GM21786 (cell line): ENCODE results near the gene SPATS2L.

ENCODE experiments used
- ATAC-seq: cut with Tn5 transposase; IDR thresholded peaks from one replicate; pipeline ENCODE4 v1.9.1; 2021; ENCODE audit not compliant: unreplicated experiment

Gene SPATS2L

DNA sequence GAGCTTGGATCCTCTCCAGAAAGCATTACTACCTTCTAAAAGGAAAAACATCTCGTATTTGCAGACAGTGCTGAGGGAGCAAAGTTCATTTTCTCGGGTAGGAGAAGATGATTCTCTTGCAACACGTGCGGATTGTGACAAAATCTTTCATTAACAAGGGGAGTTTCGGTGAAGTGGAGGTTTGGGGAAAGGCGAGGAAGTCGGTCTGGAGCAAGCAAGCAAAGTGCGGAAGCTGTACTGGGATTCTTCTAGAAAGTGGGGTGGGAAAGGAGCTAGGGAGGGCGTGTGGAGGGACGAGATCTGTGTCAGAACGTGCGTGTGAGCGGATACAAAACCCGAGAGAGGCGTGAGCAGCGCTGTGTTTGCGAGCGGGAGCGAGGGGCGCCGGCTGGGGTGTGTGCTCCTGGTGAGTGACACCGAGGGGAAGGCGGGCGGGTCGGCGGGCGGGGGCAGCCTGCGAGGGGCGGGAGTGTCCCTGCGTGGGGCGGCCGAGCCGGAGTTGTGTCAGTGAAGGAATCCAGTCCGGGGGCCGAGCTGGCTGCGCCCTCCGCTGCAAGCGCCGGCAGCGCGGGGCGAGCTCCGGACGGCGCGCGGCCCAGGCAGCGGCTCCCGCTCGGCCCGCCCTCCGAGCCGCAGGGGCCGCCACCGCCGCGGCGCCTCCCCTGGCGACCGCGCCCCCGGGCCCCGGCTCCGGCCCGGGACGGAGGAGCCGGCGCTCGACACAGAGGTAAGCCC, at the start of gene SPATS2L:
Gene SPATS2L, plus strand, starts transcription at position 498 of the 735 bp plus-strand sequence. CDS start 82,552 bp downstream, outside the sequence.
- ATAC-seq, result peak; percentile 42

DNA sequence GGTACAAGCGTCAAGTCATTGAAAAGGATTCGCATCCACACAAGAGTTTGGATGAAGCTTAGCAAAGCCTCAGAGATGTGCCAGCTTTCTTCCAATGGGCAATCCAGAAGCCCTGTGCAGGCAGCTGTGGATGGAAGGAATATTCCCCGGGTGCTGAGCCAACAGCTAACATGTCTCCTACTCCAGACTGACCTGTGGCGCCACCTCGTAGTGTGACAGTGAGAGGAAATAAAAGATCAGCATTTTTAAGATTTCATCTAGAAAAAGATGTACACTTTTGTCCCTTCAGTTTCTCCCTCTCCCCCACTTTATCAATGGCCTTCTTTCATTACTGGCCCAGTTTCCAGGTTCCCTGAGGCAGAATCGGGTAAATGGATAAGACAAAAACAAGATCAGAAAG, 48.9 kb upstream of the SPATS2L start:
- ATAC-seq, result no peak

DNA sequence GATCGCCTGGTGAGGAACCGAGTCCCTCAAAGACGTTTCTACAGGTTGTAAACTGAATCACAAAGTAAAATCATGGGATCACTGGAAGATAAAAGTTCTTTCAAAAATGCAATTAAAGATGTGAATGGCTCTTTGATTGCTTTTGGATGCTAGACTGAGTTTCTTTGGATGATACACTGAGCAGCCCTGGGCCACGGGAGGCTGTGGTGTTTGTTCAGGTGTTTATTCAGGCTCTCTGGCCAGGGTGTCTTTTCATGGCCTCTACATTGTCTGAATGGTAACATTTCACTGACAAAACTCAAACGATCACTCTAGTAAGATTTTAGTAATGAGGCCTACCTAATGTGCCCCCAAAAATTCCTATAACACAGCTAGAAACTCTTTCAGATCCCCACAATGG, 48.4 kb upstream of the SPATS2L start:
- no peak for ATAC-seq

- ATAC-seq, result no peak
These were observed 47.5 kb upstream of the SPATS2L start for GRCh38 chr2:200258881-200259576.

DNA sequence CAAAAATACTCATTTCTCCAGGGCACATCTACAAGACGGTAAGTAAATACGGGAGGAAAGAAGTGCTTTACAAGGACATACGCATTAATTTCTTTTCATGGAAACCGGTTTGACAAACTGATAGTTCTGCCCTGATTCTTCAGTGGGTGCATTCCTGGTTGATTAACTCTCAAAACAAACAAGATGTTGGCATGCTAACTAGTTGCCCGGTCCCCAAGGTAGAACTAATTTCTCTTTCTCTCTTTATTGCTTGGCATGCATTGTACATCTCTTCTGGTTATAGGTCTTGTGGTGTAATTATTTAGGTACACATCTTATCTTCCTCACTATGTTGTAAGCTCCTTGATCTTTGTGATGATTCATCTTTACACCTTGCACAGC, 46.9 kb upstream of the SPATS2L start:
- ATAC-seq, result no peak

DNA sequence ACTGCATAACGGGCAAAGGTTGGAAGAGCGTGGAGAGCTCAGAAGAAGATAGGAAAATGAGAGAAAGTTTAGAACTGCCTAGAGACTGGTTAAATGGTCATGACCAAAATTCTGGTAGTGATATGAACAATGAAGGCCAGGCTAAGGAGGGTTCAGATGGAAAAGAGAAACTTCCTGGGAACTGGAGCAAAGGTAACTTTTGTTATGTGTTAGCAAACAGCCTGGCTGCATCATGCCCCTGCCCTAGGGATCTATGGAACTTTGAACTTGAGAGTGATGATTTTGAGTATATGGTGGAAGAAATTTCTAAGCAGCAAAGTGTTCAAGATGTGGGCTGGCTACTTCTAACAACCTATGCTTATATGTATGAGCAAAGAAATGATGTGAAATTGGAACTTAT, 44.4 kb upstream of the SPATS2L start:
- no peak for ATAC-seq

DNA sequence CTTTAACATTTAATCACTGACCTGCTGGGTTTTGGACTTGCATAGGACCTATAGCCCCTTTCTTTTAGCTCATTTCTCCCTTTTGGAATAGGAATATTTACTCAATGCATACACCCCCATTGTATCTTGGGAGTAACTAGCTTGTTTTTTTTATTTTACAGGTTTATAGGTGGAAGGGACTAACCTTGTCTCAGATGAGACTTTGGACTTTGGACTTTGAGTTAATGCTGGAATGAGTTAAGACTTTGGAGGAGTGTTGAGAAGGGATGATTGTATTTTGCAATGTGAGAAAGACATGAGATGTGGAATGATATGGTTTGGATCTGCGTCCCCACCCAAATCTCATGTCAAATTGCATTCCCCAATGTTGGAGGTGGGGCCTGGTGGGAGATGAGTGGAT, 43.2 kb upstream of the SPATS2L start:
- no peak for ATAC-seq

GRCh38 chr2:200264631-200265030, 41.9 kb upstream of the SPATS2L start:
- ATAC-seq, result no peak

DNA sequence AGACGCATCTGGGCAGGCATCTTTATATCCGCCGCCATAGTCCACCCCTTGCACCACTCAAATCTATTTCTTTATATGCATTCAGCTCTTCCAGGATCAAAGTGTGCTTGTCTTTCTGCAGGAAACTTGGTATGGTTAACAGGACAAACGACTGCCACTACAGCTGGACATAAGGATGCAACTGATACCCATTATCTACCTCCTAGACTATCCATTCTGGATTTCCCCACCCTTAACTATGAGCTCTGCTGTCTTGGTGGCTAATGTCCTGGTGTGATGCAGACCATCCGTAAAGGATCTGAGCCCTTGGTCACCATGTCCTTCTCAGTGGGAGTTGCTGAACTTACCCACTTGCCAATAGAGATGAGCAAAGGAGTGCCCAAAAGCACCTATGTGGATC, 40.1 kb upstream of the SPATS2L start:
- ATAC-seq, result no peak

DNA sequence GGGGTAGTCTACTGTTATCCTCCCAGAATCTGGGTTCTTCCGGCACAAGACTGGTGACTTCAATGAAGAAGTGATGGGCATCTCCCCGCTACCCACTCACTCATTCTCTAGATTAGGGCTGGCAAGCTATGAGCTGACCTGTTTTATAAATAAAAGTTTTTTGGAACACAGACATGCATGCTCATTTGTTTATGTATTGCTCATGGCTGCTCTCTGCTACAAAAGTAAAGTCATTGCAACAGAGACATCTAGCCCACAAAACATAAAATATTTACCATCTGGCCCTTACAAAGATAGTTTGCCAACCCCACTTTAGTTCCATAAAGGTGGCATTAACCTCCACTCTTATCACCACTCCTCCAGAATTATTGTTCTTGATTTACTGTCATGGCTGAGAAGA, 39.1 kb upstream of the SPATS2L start:
- ATAC-seq, result no peak

- no peak for ATAC-seq
These were observed 35.8 kb upstream of the SPATS2L start for GRCh38 chr2:200270732-200271131.

- ATAC-seq, result no peak
These were observed 34.2 kb upstream of the SPATS2L start for GRCh38 chr2:200272320-200272719.

GRCh38 chr2:200274116-200275075, 32.1 kb upstream of the SPATS2L start:
- ATAC-seq, result peak; percentile 45

- ATAC-seq, result no peak
These were observed 31.0 kb upstream of the SPATS2L start for GRCh38 chr2:200275295-200276013.

- no peak for ATAC-seq
These were observed 30.0 kb upstream of the SPATS2L start for GRCh38 chr2:200276472-200276871.

GRCh38 chr2:200278694-200279316, 27.7 kb upstream of the SPATS2L start:
- ATAC-seq, result no peak

DNA sequence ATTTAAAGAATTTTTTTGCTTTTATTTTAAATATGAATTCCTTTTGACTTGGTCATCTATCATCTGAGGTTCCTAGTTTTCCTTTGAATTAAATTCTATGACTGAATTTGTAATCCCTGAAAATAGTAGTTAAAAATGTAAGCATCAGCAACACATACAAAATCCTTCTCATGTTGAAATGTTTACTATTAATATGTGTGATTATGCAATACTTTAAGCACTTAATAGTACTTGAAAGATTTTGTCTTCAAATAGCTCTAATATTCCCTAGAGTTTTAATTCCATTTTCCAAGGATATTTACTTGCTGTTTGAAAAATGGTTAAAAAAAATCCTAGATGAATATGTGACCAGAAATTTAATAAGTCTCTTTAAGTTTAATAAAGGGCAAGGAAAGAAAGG, 26.6 kb upstream of the SPATS2L start:
- no peak for ATAC-seq

DNA sequence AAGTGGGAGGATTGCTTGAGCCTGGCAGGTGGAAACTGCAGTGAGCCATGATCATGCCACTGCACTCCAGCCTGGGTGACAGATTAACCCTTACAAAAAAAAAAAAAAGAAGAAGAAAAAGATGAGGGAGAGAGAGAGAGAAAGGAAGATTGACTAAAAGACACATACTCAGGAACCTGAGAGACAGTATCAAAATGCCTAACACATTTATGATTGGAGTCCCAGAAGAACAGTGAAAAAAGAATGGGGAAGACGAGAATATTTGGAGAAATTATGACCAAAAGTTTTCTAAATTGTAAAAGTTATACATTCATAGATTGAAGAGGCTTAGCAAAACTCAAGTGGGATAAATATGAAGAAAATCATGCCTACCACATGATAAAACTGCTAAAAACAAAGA, 19.9 kb upstream of the SPATS2L start:
- no peak for ATAC-seq

DNA sequence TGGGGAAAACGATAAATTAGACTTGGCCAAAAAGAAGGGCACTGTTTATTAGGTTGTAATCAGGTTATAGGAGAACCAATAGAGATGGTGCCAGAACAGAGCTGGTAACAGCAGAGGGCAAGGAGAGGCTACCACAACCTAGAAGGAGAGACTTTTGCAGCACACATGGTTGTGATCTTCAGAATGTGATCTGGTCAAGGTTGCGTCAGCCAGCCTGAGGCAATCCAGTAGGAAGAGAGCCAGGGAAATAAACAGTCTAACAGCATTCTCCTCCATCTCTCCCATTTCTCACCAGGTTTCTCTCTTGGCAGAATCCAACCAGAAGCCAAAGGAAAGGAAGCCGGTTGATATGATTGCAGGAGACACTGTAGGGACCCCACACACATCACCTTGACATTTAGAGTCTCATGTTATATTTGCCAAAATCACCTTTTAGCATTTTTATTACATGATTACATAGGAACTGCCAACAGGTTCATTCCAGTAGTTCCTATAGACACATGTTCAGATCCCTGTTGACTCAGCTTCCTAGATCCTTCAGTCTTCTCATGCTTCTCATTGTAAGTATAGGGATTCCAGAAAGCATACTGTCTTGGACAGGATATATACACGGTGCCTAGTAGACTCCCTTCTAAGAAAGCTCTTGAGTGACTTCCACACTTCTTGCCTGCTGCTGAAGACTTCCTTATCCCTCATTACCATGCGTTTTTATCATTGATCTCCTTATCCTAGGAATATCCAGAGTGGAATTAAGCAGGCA, 17.6 kb upstream of the SPATS2L start:
- no peak for ATAC-seq

- no peak for ATAC-seq
These were observed 10.4 kb upstream of the SPATS2L start for GRCh38 chr2:200296118-200296517.
